Dedifferentiated amniotic fluid mesenchymal stem cell (primary cell): ENCODE data around the gene CTDSP1.

Experiments
- DNase-seq: peaks from one replicate; pipeline ENCODE4 v3.0.0-alpha.2; 2016; ENCODE audit errors: extremely low spot score

Gene CTDSP1

GRCh38 chr2:218399391-218400166 is at the start of gene CTDSP1:
Gene CTDSP1 (plus strand): TSS chr2:218399868. CDS start chr2:218400091, 223 bp downstream.
- peak; percentile 93 for DNase-seq

DNA sequence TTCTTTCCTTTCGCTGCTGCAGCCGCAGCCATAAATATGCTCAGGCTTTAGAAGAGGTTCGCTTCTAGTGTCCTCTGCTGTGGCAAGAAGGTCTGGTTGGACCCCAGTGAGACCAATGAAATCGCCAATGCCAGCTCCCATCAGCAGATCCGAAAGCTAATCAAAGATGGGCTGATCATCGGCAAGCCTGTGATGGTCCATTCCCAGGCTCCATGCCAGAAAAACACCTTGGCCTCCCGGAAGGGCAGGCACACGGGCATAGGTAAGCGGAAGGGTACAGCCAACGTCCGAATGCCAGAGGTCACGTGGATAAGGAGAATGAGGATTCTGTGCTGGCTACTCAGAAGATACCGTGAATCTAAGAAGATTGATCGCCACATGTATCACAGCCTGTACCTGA is 45.6 kb upstream of the CTDSP1 start:
- no peak for DNase-seq

GRCh38 chr2:218354850-218355443 is 44.7 kb upstream of the CTDSP1 start:
- no peak for DNase-seq

GRCh38 chr2:218357236-218358177 is 42.2 kb upstream of the CTDSP1 start:
- DNase-seq = no peak

DNA sequence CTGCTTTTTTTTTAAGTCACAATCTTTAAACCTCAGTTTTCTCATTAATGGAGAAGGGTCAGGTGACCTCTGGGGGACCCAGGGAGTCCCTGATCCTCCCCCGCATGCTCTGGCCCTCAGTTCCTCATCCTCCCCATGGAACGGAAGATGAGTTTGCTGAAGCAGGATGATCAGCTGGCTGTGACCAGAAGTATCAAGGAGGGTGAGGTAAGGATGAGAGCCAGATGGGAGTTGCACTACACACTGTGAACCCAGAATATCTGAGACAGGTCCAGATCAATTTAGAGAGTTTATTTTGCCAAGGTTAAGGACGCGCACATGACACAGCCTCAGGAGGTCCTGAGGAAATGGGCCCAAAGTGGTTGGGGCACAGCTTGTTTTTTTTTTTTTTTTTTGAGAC is 39.2 kb upstream of the CTDSP1 start:
- no peak for DNase-seq

- no peak for DNase-seq
Measured at GRCh38 chr2:218362606-218363005, 37.1 kb upstream of the CTDSP1 start.

DNA sequence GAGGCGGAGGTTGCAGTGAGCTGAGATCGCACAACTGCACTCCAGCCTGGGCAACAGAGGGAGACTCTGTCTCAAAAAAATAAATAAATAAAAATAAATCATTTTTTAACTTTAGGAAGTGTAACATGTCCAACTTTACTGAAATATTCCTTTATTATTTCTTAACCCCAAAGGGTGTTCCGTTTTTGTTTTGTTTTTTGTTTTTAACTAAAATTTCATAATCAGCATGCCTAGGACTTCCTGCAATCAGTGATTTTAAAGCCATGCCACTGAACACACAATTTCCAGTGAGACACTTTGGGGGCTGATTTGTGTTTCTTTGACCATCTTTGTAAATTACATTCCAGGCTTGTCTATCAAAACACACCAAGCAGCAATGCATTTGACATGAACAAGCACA is 35.9 kb upstream of the CTDSP1 start:
- DNase-seq = no peak

DNA sequence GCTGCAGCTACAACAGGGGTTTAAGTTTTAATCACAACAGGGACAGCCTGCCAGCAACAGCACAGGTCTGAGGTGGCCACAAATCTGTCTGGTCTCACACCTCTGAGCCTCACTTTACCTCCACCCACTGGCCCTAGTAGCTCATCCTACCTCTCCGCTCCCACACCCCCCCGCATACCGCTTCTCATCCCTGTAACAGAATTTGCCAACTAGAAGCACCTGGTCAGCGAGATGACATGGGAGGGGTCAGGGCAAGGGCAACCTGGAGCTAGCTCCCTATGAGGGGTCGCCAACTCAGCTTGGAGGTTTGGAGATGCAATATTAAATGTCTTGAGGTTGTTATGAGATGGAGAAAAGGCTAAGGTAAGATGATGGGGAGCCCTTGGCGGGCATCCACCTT is 35.5 kb upstream of the CTDSP1 start:
- no peak for DNase-seq

GRCh38 chr2:218366621-218367414 is 32.9 kb upstream of the CTDSP1 start:
- no peak for DNase-seq

DNA sequence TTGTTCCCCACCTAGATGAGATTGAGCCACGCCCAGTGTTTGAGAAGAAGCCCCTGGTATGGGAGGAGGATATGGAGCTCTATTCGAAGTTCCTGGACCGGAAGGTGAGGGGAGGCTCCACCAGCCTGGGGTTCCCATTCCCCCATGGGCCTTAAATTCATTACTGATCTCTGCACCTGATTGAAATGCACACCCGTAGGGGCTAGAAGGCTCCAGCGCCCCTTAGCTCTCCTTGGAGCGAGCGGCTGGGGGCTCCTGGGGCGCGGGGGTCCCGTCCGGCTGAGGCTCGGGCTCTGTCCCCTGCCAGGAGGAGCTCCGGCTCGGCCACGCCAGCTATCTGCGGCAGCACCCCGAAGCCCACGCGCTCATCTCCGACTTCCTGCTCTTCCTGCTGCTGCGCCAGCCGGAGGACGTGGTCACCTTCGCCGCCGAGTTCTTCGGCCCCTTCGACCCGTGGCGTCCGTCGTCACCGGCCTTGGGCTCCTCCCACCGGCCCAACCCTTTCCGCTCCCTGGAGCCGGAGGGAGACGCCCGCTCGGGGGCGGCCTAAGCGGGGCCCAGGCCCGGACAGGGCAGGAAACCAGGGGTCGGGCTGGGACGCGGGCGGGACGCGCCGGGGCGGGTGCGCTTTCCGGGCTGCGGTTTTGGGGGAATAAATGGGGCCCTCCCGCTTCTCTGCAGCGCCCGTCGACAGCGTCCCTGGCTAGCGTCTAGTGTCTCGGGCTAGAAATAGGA is 32.1 kb upstream of the CTDSP1 start:
- DNase-seq = peak; percentile 21

DNA sequence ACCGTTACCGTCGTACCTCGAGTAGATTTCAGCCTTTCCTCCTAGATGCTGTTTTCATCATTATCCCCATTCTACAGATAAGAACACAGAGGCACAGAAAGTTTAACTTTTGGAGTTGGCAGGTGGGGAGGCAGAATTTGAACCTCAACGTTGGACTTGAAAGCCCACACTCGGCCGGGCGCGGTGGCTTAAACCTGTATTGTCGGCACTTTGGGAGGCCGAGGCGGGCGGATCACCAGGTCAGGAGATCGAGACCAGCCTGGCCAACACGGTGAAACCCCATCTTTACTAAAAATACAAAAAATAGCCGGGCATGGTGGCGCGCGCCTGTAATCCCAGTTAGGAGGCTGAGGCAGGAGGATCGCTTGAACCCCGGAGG is 31.5 kb upstream of the CTDSP1 start:
- DNase-seq = no peak

- DNase-seq = no peak
Measured at GRCh38 chr2:218368621-218369153, 31.0 kb upstream of the CTDSP1 start.

DNA sequence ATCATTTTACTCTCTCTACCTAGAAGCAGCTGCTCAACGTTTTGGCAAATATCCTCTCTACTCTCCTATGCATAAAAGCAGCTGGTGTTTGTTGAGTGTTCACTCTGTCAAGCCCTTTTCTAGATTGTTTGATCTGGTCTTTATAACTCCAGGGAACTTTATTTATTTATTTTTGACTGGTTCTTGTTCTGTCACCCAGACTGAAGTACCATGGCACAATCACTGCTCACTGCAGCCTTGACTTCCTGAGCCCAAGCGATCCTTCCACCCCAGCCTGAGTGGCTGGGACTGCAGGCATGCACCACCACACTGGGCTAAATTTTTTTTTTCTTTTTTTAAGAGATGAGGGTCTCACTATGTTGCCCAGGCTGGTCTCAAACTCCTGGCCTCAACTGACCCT is 30.3 kb upstream of the CTDSP1 start:
- no peak for DNase-seq

DNA sequence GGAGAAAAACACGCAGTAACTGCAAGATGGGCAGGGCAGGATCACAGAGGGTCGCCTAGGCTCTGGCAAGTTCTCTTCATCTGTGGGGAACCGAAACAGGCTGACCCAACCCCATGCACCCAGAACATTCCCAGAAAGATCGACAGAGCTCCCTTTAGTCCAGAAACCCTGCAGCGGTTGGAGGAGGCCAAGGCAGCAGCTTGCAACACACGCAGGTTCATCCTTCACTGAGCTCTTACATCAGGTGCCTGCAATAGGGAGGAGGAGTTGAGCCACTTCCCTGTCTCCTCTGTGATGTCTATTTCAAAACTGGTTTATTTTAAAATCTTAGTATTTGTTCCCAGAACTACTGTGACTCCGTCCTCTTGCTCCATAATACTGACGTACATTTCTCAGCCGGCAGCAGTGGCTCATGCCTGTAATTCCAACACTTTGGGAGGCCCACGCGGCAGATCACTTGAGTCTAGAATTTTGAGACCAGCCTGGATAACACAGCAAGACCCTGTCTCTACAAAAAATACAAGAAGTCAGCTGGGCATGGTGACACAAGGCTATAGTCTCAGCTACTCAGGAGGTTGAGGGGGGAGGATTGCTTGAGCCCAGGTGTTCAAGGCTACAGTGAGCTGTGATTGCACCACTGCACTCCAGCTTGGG is 29.1 kb upstream of the CTDSP1 start:
- no peak for DNase-seq

DNA sequence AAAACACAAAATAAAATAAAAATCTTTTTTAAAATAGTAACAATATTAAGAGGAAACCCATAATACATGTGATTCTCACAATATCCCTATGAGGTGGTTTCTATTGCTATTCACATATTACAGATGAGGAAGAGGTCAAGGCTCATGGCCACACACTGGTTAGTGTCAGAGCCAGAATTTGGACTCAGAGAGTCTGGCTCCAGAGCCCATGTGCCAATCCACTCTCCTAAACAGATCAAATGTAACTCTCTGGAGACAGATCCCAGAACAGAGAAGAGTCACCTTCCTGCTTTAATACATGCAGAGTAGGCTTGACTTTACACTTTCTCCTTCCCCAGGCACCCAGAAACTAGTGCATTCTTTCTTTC is 27.7 kb upstream of the CTDSP1 start:
- DNase-seq = no peak

DNA sequence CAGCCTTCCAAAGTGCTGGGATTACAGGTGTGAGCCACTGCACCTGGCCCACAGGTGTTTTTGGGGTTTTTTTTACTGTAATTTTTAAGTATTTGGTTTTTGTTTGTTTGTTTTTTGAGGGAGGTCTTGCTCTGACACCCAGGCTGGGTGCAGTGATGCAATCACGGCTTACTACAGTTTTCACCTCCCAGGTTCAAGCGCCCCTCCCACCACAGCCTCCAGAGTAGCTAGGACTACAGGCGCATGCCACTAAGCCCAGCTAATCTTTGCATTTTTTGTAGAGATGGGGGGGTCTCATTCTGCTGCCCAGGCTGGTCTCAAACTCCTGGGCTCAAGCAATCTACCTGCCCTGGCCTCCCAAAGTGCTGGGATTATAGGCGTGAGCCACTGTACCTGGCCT is 24.9 kb upstream of the CTDSP1 start:
- DNase-seq = no peak

DNA sequence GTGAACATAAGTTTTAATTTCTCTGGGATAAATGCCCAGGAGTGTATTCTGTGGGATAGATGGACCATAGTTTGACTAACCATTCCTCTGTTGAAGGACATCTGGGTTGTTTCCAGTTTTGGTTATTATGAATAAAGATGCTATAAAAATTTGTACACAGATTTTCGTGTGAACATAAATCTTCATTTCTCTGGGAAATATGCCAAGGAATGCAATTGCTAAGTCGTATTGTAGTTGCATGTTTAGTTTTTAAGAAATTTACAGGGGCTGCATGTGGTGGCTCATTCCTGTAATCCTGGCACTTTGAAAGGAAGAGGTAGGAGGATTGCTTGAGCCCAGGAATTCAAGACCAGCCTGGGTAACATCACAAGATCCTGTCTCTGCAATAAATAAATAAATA is 24.5 kb upstream of the CTDSP1 start:
- DNase-seq = peak; percentile 83

DNA sequence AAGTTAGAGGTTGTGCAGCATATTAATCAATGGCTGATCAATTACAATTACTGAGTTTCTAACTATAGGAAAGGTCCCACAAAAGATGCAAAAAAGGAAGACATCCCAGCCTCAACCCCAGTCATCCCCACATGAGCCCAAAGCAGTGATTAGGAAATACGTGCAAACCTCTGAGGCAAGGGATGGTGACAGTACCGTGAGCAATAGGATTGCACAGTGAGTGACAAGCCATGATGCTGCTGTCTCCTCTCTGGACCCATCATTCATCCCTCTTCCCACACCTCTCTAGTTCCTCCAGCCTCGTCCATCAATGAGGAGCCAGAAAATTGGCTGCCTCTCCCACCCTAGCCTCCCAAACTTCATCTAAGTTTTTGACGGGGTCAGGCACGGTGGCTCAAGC is 21.6 kb upstream of the CTDSP1 start:
- no peak for DNase-seq

DNA sequence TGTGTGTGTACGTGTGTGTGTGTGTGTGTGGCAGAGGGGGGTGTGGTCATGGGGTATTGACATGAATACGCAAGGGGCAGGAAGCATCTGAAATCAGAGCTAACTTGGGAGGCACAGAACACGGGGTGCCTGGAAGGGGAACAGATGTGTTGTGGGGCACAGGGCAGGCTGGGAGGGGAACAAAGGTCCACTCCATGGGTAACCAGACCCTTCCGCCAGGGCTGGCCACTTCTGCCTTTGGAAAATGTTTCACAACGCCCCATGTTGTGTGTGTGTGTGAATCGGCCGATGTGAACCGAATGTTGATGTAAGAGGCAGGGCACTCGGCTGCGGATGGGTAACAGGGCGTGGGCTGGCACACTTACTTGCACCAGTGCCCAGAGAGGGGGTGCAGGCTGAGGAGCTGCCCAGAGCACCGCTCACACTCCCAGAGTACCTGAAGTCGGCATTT is 17.7 kb upstream of the CTDSP1 start, which contains the start of gene SLC11A1:
SLC11A1 (plus strand) TSS at position 358 of the 451 bp plus-strand sequence. CDS start 96 bp downstream, outside the sequence.
- DNase-seq = no peak

DNA sequence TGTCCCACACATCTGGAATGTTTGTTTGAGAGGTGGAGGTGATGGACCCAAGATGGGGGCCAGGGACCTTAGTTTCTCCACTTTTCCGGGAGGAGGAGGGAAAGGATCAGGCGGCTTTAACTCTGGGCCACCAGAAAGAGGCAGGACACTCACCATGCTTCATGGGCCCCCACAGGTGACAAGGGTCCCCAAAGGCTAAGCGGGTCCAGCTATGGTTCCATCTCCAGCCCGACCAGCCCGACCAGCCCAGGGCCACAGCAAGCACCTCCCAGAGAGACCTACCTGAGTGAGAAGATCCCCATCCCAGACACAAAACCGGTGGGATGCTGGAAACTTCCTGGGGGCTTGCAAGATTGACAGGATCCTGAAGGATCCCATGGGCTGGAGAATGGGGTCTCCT is 16.9 kb upstream of the CTDSP1 start:
- DNase-seq = no peak
